GM21717 (cell line): ENCODE data around the gene TNFRSF19.

Experiments
- ATAC-seq: cut with Tn5 transposase; IDR thresholded peaks from one replicate; pipeline ENCODE4 v1.9.1; 2021; ENCODE audit warnings: mild to moderate bottlenecking, moderate library complexity; ENCODE audit not compliant: unreplicated experiment

TNFRSF19 gene

DNA sequence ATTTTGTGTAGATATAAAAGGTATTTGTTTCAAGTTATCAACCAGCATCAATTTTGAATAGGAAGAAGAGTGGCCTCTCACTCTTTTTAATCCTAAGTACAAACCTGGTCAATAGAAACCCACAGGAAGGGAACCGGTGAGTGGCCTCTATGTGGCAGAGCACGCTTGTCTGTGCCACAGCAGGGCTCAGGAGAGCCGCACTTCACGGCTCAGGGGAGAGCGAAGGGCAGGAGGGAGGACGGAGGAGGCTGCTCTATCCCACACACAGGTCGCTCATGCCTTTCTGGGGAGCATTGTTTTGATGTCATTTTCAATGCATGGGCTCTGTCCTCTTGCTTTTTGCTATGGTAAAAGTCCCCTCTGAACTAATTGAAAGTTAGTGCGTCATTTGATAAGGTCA is 57.2 kb downstream of the TNFRSF19 start:
- ATAC-seq = no peak

- ATAC-seq = no peak
Measured at GRCh38 chr13:23628250-23628649, 58.0 kb downstream of the TNFRSF19 start.

GRCh38 chr13:23628765-23629565 is 58.8 kb downstream of the TNFRSF19 start:
- ATAC-seq = no peak

GRCh38 chr13:23629566-23630272 is 59.5 kb downstream of the TNFRSF19 start:
- ATAC-seq = no peak

GRCh38 chr13:23630349-23631093 is 60.3 kb downstream of the TNFRSF19 start:
- ATAC-seq = no peak

GRCh38 chr13:23631311-23632047 is 61.3 kb downstream of the TNFRSF19 start:
- no peak for ATAC-seq

GRCh38 chr13:23632048-23632582 is 61.9 kb downstream of the TNFRSF19 start:
- ATAC-seq = no peak

- ATAC-seq = no peak
Measured at GRCh38 chr13:23632741-23633140, 62.5 kb downstream of the TNFRSF19 start.

- ATAC-seq = no peak
Measured at GRCh38 chr13:23634897-23635296, 64.7 kb downstream of the TNFRSF19 start.

DNA sequence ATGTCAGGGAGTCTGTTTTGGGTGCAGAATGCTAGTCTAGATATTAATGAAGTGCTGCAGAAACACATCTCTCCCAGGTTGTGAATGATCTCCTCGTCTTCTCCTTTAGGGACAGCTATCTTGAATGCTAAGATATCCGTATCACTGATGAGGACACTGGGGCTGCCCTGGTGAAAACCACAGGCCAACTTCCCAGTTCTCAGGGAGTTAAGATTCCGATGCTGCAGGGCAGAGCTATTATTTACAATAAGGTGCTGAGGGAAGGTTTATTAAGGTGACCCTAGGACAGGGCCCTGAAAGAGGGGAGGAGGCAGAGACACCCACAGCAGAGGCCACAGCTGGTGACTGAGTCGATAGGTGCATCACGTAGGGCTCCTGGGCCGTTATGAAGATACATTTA is 66.1 kb downstream of the TNFRSF19 start:
- ATAC-seq = no peak

DNA sequence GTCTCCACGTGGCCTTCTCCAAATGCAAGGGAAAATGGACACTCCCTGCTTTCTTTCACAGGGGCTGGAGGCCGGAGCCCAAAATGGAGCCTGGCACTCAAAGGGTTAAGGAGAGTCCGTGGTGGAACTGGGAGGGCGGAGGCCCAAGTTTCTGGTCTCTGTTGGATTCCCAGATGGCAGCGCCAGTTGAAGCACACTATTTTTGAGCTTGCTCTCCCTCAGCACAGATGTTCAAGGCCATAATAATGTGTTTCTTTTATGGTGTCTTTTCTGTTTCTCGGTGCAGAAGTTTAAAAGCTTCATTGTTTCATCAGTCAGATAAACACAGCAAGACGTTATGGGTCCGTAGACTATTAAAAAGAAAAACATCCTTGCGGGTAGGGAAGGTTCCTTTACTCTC is 67.6 kb downstream of the TNFRSF19 start:
- no peak for ATAC-seq

- ATAC-seq = no peak
Measured at GRCh38 chr13:23639674-23640073, 69.5 kb downstream of the TNFRSF19 start.

DNA sequence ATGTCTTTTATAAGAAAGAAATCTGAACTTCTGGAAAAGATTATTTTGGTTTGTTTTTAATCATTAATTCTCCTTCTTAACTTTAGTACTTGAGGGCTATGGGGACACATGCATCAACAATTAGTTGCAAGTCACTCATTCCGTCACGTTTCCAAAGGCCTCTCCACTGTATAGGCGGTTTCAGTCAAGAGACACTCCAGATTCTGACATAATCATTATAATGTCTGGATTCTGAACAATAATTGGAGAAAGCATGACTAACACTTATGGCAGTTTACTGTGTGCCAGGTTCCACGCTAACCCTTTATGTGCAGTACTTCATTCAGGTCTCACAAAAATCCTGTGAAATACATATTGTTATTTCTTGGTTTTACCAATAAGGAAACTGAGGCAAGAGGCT is 71.9 kb downstream of the TNFRSF19 start:
- no peak for ATAC-seq

- ATAC-seq = no peak
Measured at GRCh38 chr13:23643338-23644125, 73.3 kb downstream of the TNFRSF19 start.

DNA sequence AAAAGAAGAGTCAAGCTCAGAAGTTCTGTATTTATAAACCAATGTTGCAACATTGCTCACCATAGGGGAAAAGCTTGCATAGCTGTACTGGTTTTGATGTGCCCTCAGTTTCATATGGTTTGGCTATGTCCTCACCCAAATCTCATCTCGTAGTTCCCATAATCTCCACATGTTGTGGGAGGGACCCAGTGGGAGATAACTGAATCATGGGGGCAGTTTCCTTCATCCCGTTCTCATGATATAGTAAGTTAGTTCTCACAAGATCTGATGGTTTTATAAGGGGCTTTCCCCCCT is 73.9 kb downstream of the TNFRSF19 start:
- ATAC-seq = no peak

- ATAC-seq = no peak
Measured at GRCh38 chr13:23644527-23645138, 74.4 kb downstream of the TNFRSF19 start.

- no peak for ATAC-seq
Measured at GRCh38 chr13:23645851-23646250, 75.6 kb downstream of the TNFRSF19 start.

- no peak for ATAC-seq
Measured at GRCh38 chr13:23651439-23651838, 81.2 kb downstream of the TNFRSF19 start.

DNA sequence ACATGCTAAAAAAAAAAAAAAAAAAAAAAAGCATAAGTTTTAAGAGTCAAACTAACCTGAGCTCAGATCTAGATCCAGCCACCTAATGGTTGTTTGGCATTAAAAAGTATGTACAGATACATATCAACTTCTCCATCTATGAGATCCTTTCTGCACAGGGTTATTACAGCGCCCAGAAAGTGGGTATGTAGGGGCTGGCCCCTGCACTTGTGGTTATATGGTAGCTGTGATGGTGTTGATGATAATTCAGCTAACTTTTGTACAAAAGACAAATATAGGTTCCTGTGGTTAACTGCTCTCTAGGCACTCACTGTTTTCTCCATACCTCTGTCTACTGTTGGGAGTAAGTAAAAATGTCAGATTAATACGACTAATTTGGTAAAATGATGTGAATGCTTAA is 81.7 kb downstream of the TNFRSF19 start:
- no peak for ATAC-seq
